Esophagus (tissue), 2 donors: ENCODE data around the gene CRMP1. TPM values are rescaled to one million over a fixed set of nuclear protein-coding genes. Genes with fewer than 3 reads are reported as not detected.

Experiments
- H3K27ac ChIP-seq, 2 donors: one replicate each; pipeline ENCODE4 v1.5.1; 2013; ENCODE audit warnings: low read depth in 2 of 2, mild to moderate bottlenecking in 2 of 2, inconsistent platforms in 1 of 2, low read length in 1 of 2, moderate library complexity in 1 of 2
- H3K27me3 ChIP-seq, 2 donors: one replicate each; pipeline ENCODE4 v1.6.1; 2013; ENCODE audit warnings: low read length in 2 of 2, control low read depth in 1 of 2, mild to moderate bottlenecking in 1 of 2; ENCODE audit not compliant: insufficient read depth in 2 of 2, control insufficient read depth in 1 of 2
- H3K36me3 ChIP-seq, 2 donors: one replicate each; pipeline ENCODE4 v1.6.1; 2013; ENCODE audit warnings: low read length in 1 of 2; ENCODE audit not compliant: control insufficient read depth in 2 of 2, insufficient read depth in 2 of 2
- H3K4me1 ChIP-seq, 2 donors: one replicate each; pipeline ENCODE4 v1.6.1; 2013; ENCODE audit warnings: low read length in 1 of 2; ENCODE audit not compliant: control insufficient read depth in 2 of 2, insufficient read depth in 2 of 2
- H3K4me3 ChIP-seq, 2 donors: one replicate each; pipeline ENCODE4 v1.5.1; 2013; ENCODE audit warnings: low read length in 2 of 2, mild to moderate bottlenecking in 2 of 2, low read depth in 1 of 2, moderate library complexity in 1 of 2
- H3K9me3 ChIP-seq, 2 donors: one replicate each; pipeline ENCODE4 v1.6.1; 2013; ENCODE audit warnings: mild to moderate bottlenecking in 2 of 2, low read depth in 1 of 2, low read length in 1 of 2, moderate library complexity in 1 of 2; ENCODE audit not compliant: control insufficient read depth in 2 of 2, insufficient read depth in 1 of 2
- WGBS, 2 donors: extraction: QIAGEN DNeasy Blood & Tissue Kit; methylation state at CpG; one replicate each; pipeline ENCODE4 v1.1.7; 2013; 5-methylcytosine and 5-hydroxymethylcytosine counted together
- polyA plus RNA-seq, 2 donors: library from polyadenylated mRNA; stranded (reverse); fragments of 200-250 nt; gene quantifications; one replicate each; pipeline ENCODE4 v1.2.3, GENCODE V29; 2013
- donor health status: healthy with polysubstance abuse.
- donor health status: Bipolar disorder and iron deficiency.

Gene CRMP1
- 1 to 10 TPM in 1 of 2 donors, under 1 TPM in 1; 0.35 to 2.3 TPM for polyA plus RNA-seq

- H3K36me3 ChIP-seq = no peaks in the 10 kb centered on the region
- H3K9me3 ChIP-seq = peaks cover 7 to 8% of the 10 kb centered on the region in 2 donors
- H3K4me3 ChIP-seq = peak within 1 kb of the TSS in 1 of 2 donors; percentile 26
- 4 to 5% methylated on average over 22 to 67 of the region's 67 CpGs for WGBS, 2 donors
- H3K4me1 ChIP-seq = peaks cover 5% of the 10 kb centered on the region in 2 donors
- no peak within 1 kb of the TSS for H3K27ac ChIP-seq
- peaks cover 7 to 32% of the 10 kb centered on the region in 2 donors for H3K27me3 ChIP-seq
These were observed at the start of gene CRMP1 for GRCh38 chr4:5893004-5893580. CRMP1 (minus strand) TSS chr4:5893086; CDS start chr4:5892969, 117 bp downstream.

- Histone ChIP-seq H3K36me3 (no peaks in the 10 kb centered on the region), H3K9me3 (peaks cover 3 to 11% of the 10 kb centered on the region in 2 donors), H3K4me1 (no peaks in the 10 kb centered on the region), H3K27ac (no peak overlapping the region), H3K27me3 (no peaks in the 10 kb centered on the region), H3K4me3 (no peak overlapping the region)
- 60 to 63% methylated on average over 6 of the region's 6 CpGs for WGBS, 2 donors
These were observed 48.7 kb upstream of the CRMP1 start for GRCh38 chr4:5941601-5942000.

- H3K9me3 ChIP-seq = peaks cover 0 to 6% of the 10 kb centered on the region in 2 donors
- H3K27ac ChIP-seq = no peak overlapping the region
- WGBS, 2 donors = 58 to 60% methylated on average over 3 of the region's 3 CpGs
- no peaks in the 10 kb centered on the region for H3K4me1 ChIP-seq
- no peak overlapping the region for H3K4me3 ChIP-seq
- H3K36me3 ChIP-seq = no peaks in the 10 kb centered on the region
- no peaks in the 10 kb centered on the region for H3K27me3 ChIP-seq
These were observed 47.8 kb upstream of the CRMP1 start for GRCh38 chr4:5940470-5941203.

- H3K4me1 ChIP-seq = no peaks in the 10 kb centered on the region
- no peaks in the 10 kb centered on the region for H3K9me3 ChIP-seq
- WGBS, 2 donors = 70 to 71% methylated on average over 16 of the region's 16 CpGs
- no peak overlapping the region for H3K4me3 ChIP-seq
- no peak overlapping the region for H3K27ac ChIP-seq
- H3K27me3 ChIP-seq = no peaks in the 10 kb centered on the region
- no peaks in the 10 kb centered on the region for H3K36me3 ChIP-seq
These were observed 41.3 kb upstream of the CRMP1 start for GRCh38 chr4:5933996-5934831.

- Histone ChIP-seq H3K27me3 (no peaks in the 10 kb centered on the region), H3K36me3 (no peaks in the 10 kb centered on the region), H3K4me3 (no peak overlapping the region), H3K4me1 (no peaks in the 10 kb centered on the region), H3K27ac (no peak overlapping the region), H3K9me3 (no peaks in the 10 kb centered on the region)
- WGBS, 2 donors = 35 to 45% methylated on average over 4 of the region's 4 CpGs
These were observed 40.2 kb upstream of the CRMP1 start for GRCh38 chr4:5933116-5933515.

GRCh38 chr4:5932035-5932568 is 39.2 kb upstream of the CRMP1 start:
- H3K36me3 ChIP-seq = no peaks in the 10 kb centered on the region
- H3K27me3 ChIP-seq = no peaks in the 10 kb centered on the region
- H3K4me3 ChIP-seq = no peak overlapping the region
- no peaks in the 10 kb centered on the region for H3K9me3 ChIP-seq
- H3K4me1 ChIP-seq = no peaks in the 10 kb centered on the region
- 48 to 57% methylated on average over 12 of the region's 12 CpGs for WGBS, 2 donors
- no peak overlapping the region for H3K27ac ChIP-seq

GRCh38 chr4:5931526-5931925 is 38.6 kb upstream of the CRMP1 start:
- H3K27ac ChIP-seq = no peak overlapping the region
- no peaks in the 10 kb centered on the region for H3K36me3 ChIP-seq
- no peaks in the 10 kb centered on the region for H3K27me3 ChIP-seq
- H3K9me3 ChIP-seq = no peaks in the 10 kb centered on the region
- H3K4me1 ChIP-seq = no peaks in the 10 kb centered on the region
- 32 to 47% methylated on average over 9 of the region's 9 CpGs for WGBS, 2 donors
- no peak overlapping the region for H3K4me3 ChIP-seq

- no peak overlapping the region for H3K27ac ChIP-seq
- H3K9me3 ChIP-seq = no peaks in the 10 kb centered on the region
- WGBS, 2 donors = 58 to 62% methylated on average over 7 of the region's 7 CpGs
- no peaks in the 10 kb centered on the region for H3K4me1 ChIP-seq
- no peaks in the 10 kb centered on the region for H3K36me3 ChIP-seq
- no peaks in the 10 kb centered on the region for H3K27me3 ChIP-seq
- no peak overlapping the region for H3K4me3 ChIP-seq
These were observed 38.0 kb upstream of the CRMP1 start for GRCh38 chr4:5930876-5931275.

GRCh38 chr4:5930456-5930855 is 37.6 kb upstream of the CRMP1 start:
- WGBS, 2 donors = 78 to 83% methylated on average over 8 of the region's 8 CpGs
- Histone ChIP-seq H3K4me3 (no peak overlapping the region), H3K27ac (no peak overlapping the region), H3K9me3 (peaks cover 0 to 2% of the 10 kb centered on the region in 2 donors), H3K4me1 (no peaks in the 10 kb centered on the region), H3K27me3 (no peaks in the 10 kb centered on the region), H3K36me3 (no peaks in the 10 kb centered on the region)
